ELF-1 (cell line): ENCODE measurements around the gene WWC1.
A peak's percentile ranks its signal among the peaks of the same experiment; 100 is the strongest.
"Not testable (repeated sequence)": the region's sequence is repeated elsewhere in the genome, so short reads cannot be mapped to it uniquely, and the experiment has no call there.

Experiments used
- DNase-seq: peaks from one replicate; pipeline ENCODE4 v3.0.0-alpha.2; 2016; ENCODE audit warnings: low read depth, low spot score

Gene WWC1

DNA sequence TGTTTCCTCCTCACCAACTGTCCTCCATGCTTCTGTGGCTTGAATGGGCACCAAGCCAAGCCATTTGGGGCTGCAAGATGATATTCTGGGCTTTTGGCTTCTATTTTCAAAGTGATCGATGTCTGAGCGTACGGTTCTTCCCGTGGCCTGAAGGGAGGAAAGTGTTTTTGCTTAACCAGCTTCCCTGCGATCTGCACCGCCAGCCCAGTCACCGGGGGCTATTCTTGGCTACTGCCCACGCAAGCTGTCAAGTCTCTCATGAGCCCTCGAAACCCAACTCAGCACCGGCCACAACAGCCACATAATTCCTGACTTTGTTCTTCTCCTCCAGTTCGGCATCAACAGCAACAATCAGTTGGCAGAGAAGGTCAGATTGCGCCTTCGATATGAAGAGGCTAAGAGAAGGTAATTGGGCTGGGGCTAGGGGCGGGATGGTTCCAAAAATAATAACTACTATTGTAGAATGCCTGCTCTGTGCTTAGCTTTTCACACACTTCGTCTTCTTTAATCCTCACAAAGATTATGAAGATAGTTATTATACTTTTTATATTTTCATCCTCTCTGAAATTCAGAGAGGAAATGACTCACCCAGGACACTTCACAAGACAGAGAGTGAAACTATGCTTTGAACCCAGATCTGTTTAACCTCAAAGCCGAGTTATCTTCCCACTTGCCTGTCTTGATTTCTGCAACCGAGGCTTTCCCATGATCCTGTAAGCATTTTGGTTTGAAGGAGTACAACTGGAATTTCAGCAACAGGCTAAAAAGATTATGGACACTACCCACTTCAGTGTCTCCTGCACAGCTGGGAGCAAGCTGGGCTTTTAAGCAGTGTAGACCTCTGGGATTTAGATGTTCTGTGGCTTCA, 118.4 kb downstream of the WWC1 start:
- peak; percentile 53 for DNase-seq

GRCh38 chr5:168411871-168412270, 120.4 kb downstream of the WWC1 start:
- no peak for DNase-seq

DNA sequence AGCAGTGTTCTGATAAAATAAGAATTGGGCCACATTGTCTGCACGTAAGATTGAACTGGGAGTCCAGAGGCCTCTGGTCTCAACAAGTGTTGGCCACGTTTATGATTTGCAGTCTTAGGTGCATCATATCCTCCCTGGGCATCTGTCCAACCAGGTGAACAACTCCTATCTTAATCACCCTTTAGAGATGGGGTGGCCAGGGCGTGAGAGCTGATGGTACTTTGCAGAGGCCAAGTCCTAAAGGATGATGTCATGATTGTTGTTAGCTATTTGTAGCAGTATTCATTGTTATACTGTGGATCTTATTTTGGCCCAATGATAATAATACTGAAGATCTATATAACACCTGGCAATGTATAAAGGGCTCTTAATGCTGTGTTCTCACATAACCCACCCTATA, 121.6 kb downstream of the WWC1 start:
- no peak for DNase-seq

DNA sequence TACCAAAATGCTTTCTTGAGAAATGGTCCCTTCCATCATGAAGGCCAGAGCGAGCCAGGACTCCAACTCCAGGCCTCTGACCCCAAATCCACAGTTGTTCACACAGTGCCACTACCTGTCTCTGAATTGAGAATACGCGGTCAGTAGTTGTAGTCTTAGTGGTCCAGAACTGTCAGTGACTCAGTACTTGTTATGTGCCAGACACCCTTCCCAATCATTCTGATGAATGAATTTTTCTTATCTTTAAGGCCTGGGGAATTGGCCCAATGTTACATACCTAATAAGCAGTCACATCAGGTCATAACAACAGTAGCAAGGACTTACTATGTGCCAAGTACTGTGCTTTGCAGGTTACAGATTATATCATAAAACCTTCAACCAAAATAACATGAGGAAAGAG, 122.2 kb downstream of the WWC1 start:
- no peak for DNase-seq

DNA sequence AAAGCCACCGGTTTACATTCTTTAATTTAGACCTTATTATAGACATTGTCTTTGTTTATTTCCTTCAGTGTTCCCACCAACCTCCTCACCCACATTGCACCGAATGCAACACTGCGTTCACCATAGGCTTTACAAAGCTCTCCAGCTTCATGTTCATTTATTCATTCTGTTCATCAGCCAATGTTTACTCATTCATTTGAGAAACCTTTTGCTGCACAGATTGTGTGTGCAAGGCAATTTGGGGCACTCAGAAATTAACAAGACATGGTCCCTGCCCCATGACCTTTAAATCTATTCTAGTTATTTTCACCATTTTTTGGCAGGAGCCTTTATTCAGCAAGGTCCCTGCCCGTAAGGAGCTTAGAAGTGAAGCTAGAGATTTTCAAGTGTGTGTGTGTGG, 124.0 kb downstream of the WWC1 start:
- no peak for DNase-seq

- no peak for DNase-seq
Measured at GRCh38 chr5:168415971-168416370, 124.5 kb downstream of the WWC1 start.

GRCh38 chr5:168417731-168418429, 126.4 kb downstream of the WWC1 start:
- DNase-seq, result no peak

DNA sequence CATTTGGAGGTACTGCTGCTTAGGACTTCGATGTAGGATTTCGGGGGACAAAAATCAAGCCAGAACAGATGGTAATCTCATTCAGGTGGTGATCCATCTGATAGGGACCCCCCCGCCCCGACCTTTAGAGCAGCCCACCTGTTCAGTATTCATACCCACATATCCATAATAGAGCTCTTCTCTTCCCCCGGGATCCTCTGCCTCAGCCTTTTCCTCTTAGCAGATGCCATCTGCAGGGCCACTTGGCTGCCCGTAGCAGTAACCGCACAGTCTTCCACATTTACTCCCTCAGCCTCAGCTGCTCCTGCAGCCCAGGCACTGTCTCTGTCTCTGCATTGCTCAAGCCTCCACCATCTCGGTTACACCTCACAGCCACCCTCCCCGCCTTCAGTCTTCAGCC, 129.0 kb downstream of the WWC1 start:
- DNase-seq, result no peak

- DNase-seq, result peak; percentile 39
Measured at GRCh38 chr5:168422431-168422830, 131.0 kb downstream of the WWC1 start.

GRCh38 chr5:168423478-168423877, 132.0 kb downstream of the WWC1 start:
- no peak for DNase-seq

GRCh38 chr5:168423971-168424370, 132.5 kb downstream of the WWC1 start:
- no peak for DNase-seq

GRCh38 chr5:168424594-168425323, 133.3 kb downstream of the WWC1 start:
- no peak for DNase-seq

GRCh38 chr5:168426007-168426863, 134.8 kb downstream of the WWC1 start:
- no peak for DNase-seq

- DNase-seq, result no peak
Measured at GRCh38 chr5:168426864-168427172, 135.4 kb downstream of the WWC1 start.

GRCh38 chr5:168427224-168427623, 135.8 kb downstream of the WWC1 start:
- DNase-seq, result no peak

DNA sequence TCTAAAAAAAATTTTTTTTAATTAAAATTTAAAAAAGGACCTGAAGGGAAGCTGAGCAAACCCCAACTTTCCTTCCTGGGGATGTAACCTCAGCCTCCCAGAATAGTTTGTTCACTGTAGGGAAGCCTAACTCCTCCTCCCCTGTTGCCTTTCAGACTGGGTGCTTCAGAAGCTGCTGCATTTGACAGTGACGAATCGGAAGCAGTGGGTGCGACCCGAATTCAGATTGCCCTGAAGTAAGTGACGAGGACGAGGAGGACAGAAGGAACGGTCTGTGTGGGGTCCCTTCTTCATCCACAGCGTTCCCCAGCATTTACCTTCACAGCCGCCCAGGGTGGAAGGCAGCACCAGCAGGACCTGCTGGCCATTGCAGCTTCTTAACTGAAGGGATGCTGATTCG, 137.1 kb downstream of the WWC1 start:
- no peak for DNase-seq

GRCh38 chr5:168430296-168430695, 138.9 kb downstream of the WWC1 start:
- DNase-seq, result no peak

DNA sequence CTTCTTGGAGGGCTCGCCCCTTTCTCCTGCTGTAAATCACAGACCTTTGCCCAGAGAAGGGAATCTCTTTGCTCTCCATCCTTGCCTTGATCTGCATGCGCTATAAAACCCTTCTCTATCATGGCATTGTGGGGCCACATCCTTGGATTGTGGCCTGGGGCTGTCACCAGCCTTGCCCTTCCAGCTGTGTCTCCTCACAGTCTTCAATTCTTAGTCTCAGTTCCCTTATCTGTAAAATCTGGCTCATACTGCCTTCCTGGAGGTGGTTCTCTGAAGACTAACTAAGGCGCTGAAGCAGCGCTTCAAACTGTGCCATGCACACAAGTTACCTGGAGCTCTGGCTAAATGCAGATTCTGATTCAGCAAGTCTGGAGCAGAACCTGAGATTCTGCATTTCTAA, 141.5 kb downstream of the WWC1 start:
- no peak for DNase-seq

GRCh38 chr5:168434001-168434400, 142.6 kb downstream of the WWC1 start:
- peak; percentile 52 for DNase-seq

DNA sequence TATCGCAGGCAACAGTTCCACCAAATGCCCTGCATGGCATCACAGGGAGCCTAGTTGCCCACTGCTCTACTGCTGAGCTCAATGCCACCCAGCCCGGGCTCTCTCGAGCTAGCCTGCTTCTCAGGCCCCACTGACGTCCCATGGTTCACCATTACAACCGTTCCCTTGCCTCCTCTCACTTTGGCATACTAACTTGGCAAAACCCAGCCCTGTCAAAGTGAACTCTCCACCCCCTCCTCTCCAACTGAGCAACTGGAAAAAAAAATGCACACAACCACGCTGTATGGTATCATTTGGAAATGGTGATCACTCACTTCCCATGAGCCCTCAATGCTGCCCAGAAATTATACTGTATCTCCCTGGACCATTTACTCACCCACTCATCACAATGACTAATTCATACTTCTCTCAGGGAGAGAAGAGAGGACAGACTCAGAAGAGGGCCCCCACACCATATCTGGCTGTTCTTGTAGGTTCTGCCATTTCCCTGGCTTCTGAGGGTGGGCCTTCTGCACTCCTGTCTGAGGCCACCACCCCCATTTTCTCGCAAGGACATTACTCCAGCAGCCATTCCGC, 143.4 kb downstream of the WWC1 start:
- no peak for DNase-seq

- DNase-seq, result not testable (repeated sequence)
Measured at GRCh38 chr5:168435340-168435739, 143.9 kb downstream of the WWC1 start.
